OCI-LY3 (cell line): Measurements from ENCODE around the gene SGO2.

ENCODE experiments used
- H2AFZ ChIP-seq: fragments of 200-600, 300-600 bp; shearing (Covaris generic); 2 replicates; pipeline ENCODE4 v1.6.0; 2014; ENCODE audit warnings: antibody characterized with exemption, low read depth, low read length
- H3K27ac ChIP-seq: fragments of 200-600, 300-600 bp; sonication (generic); 2 replicates; pipeline ENCODE4 v1.5.1; 2014; ENCODE audit warnings: mild to moderate bottlenecking, low read length, moderate library complexity, mixed read lengths
- H3K27me3 ChIP-seq: fragments of 200-600, 300-600 bp; sonication (generic); 2 replicates; pipeline ENCODE4 v1.6.1; 2014; ENCODE audit warnings: low read depth, low read length, mixed read lengths
- H3K36me3 ChIP-seq: fragments of 200-600, 300-600 bp; sonication (generic); replicated peaks from 2 replicates; pipeline ENCODE3; 2014; ENCODE audit warnings: low read depth, low read length, mixed read lengths
- H3K4me1 ChIP-seq: fragments of 300-600, 200-600 bp; sonication (generic); 2 replicates; pipeline ENCODE4 v1.6.1; 2014; ENCODE audit warnings: low read length, mixed read lengths
- H3K4me2 ChIP-seq: fragments of 200-600, 300-600 bp; sonication (generic); 2 replicates; pipeline ENCODE4 v1.6.1; 2014; ENCODE audit warnings: low read length, mixed read lengths
- H3K4me3 ChIP-seq: fragments of 300-600, 200-600 bp; sonication (generic); 2 replicates; pipeline ENCODE4 v1.5.1; 2014; ENCODE audit warnings: antibody characterized with exemption, mild to moderate bottlenecking, low read length, moderate library complexity
- H3K79me2 ChIP-seq: fragments of 300-600, 200-600 bp; shearing (Covaris generic); 2 replicates; pipeline ENCODE4 v1.6.1; 2014; ENCODE audit warnings: mild to moderate bottlenecking, low read length, mixed read lengths
- H3K9ac ChIP-seq: fragments of 300-600, 200-600 bp; shearing (Covaris generic); 2 replicates; pipeline ENCODE4 v1.6.0; 2014; ENCODE audit warnings: mild to moderate bottlenecking, low read length, moderate library complexity
- H3K9me3 ChIP-seq: fragments of 200-600, 300-600 bp; shearing (Covaris generic); 2 replicates; pipeline ENCODE4 v1.6.1; 2014; ENCODE audit warnings: low read length, mixed read lengths; ENCODE audit not compliant: insufficient read depth
- H4K20me1 ChIP-seq: fragments of 200-600, 300-600 bp; sonication (generic); 2 replicates; pipeline ENCODE4 v1.6.1; 2016; ENCODE audit warnings: low read length, mixed read lengths; ENCODE audit not compliant: insufficient read depth
- EZH2phosphoT487 ChIP-seq: fragments of 200-600 bp; shearing (Covaris generic); IDR thresholded peaks from 2 replicates; pipeline ENCODE4 v1.6.1; 2018; ENCODE audit warnings: antibody characterized with exemption, mixed run types, low read depth
- TF ChIP-seq, protein P1 (sequence below): fragments of 200-600, 300-600 bp; sonication (generic); IDR thresholded peaks from 2 replicates; pipeline ENCODE4 v1.5.1; 2014; ENCODE audit warnings: antibody characterized with exemption, low read length, low read depth

Gene SGO2

GRCh38 chr2:200616656-200617055 lies 90.6 kb downstream of the SGO2 start:
- no peak overlapping the region for H3K9ac ChIP-seq
- H4K20me1 ChIP-seq: no peaks in the 10 kb centered on the region
- no peaks in the 10 kb centered on the region for H3K27me3 ChIP-seq
- H3K9me3 ChIP-seq: no peaks in the 10 kb centered on the region
- no peak overlapping the region for H3K27ac ChIP-seq
- no peak overlapping the region for H2AFZ ChIP-seq
- no peaks in the 10 kb centered on the region for H3K36me3 ChIP-seq
- H3K79me2 ChIP-seq: no peaks in the 10 kb centered on the region
- H3K4me2 ChIP-seq: no peak overlapping the region
- H3K4me3 ChIP-seq: no peak overlapping the region
- peaks cover 21% of the 10 kb centered on the region for H3K4me1 ChIP-seq
- TF ChIP-seq EZH2phosphoT487: no peak
- TF ChIP-seq, protein P1, sequence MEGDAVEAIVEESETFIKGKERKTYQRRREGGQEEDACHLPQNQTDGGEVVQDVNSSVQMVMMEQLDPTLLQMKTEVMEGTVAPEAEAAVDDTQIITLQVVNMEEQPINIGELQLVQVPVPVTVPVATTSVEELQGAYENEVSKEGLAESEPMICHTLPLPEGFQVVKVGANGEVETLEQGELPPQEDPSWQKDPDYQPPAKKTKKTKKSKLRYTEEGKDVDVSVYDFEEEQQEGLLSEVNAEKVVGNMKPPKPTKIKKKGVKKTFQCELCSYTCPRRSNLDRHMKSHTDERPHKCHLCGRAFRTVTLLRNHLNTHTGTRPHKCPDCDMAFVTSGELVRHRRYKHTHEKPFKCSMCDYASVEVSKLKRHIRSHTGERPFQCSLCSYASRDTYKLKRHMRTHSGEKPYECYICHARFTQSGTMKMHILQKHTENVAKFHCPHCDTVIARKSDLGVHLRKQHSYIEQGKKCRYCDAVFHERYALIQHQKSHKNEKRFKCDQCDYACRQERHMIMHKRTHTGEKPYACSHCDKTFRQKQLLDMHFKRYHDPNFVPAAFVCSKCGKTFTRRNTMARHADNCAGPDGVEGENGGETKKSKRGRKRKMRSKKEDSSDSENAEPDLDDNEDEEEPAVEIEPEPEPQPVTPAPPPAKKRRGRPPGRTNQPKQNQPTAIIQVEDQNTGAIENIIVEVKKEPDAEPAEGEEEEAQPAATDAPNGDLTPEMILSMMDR: no peak

DNA sequence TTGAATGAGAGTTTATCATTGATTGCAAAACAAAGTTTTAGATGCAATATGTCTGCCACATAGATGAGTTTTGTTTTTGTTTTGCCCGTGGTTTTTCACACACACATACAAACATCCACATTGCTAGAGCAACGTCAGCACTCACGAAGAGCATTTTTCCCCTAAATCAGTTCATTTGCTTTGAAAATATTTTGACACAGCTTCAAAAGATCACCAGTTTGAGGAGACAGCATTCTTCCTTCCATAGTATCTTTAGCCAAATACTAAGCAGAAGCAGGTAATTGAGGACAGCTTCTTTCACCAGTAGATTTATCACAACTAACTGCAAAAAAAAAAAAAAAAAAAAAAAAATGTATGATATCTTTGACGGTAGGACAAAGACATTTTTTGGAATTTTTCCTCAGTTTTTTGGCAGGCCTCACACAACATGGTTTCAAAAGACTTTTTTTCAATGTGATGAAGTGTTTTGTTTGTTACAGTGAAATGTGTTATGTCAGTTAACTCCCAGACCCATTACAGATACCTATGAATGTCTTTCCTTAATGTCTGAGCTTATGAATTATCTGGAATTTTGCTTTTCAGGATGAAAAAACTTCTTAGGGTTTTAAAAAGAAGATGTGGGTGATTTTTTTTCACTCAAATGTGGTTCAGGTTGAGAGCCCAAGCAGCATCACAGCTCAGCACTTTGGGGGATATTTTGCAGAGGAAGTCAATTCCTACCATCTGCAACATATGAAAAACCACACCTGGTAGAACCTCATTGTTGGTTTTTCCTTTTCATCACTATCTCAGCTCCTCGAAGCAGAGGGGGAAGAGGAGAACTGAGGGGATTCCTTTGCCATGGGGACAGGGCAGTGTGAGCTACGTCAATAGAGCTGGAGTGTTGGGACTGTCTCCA lies 91.4 kb downstream of the SGO2 start:
- Histone ChIP-seq H4K20me1 (no peaks in the 10 kb centered on the region), H3K36me3 (no peaks in the 10 kb centered on the region), H3K27me3 (no peaks in the 10 kb centered on the region), H3K79me2 (no peaks in the 10 kb centered on the region), H3K4me1 (peaks cover 21% of the 10 kb centered on the region), H3K4me3 (no peak overlapping the region), H3K27ac (no peak overlapping the region), H3K9me3 (no peaks in the 10 kb centered on the region), H2AFZ (no peak overlapping the region), H3K9ac (no peak overlapping the region), H3K4me2 (peak overlapping the region; percentile 33)
- TF ChIP-seq EZH2phosphoT487: no peak
- TF ChIP-seq, protein P1: no peak

DNA sequence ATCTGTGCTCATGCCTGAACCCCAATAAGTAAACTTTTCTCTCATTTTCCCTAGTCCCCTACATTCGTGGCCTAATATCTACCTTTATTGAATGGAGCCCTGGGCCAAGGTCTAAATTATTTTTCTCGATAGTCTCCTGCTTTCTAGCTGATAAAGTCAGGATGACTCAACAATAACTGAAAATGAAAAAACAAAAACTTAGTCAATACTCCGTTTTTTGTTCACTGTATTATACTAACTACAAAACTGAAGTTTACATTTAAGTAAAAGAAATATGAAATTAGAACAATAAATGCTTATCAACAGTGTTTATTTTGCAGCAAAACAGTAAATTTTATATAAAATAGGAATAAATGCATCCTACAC lies 92.0 kb downstream of the SGO2 start:
- Histone ChIP-seq H3K9ac (no peak overlapping the region), H2AFZ (no peak overlapping the region), H3K4me2 (peak overlapping the region; percentile 33), H3K27ac (no peak overlapping the region), H3K79me2 (no peaks in the 10 kb centered on the region), H4K20me1 (no peaks in the 10 kb centered on the region), H3K27me3 (no peaks in the 10 kb centered on the region), H3K4me3 (no peak overlapping the region), H3K36me3 (no peaks in the 10 kb centered on the region), H3K9me3 (no peaks in the 10 kb centered on the region), H3K4me1 (peaks cover 21% of the 10 kb centered on the region)
- TF ChIP-seq EZH2phosphoT487: no peak
- TF ChIP-seq, protein P1: no peak

DNA sequence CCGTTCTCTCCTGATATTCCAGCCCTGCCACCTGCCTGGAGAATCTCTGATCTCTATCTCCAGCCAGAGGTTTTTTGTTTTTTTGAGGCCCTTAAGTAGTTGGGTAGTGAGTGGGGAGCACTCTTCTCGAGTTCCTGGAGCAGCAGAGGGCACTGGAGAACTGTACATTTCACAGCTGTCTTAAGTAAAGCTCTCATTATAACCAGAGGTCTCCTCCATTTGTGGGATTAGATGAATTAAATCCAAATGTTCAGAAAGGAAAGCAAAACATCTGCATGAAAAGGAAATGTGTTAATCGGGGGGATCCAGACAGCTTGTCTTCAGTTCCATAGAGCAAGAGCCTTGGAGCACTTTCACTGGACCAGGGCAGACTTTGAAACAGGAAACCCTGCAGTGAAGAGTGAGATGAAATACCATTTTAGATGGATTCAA lies 92.6 kb downstream of the SGO2 start:
- TF ChIP-seq, protein P1: peak; percentile 38
- TF ChIP-seq EZH2phosphoT487: no peak
- Histone ChIP-seq H3K4me2 (no peak overlapping the region), H3K4me3 (no peak overlapping the region), H4K20me1 (no peaks in the 10 kb centered on the region), H2AFZ (no peak overlapping the region), H3K9me3 (no peaks in the 10 kb centered on the region), H3K27me3 (no peaks in the 10 kb centered on the region), H3K36me3 (no peaks in the 10 kb centered on the region), H3K4me1 (peaks cover 21% of the 10 kb centered on the region), H3K79me2 (no peaks in the 10 kb centered on the region), H3K9ac (no peak overlapping the region), H3K27ac (no peak overlapping the region)
